ENCODE results near the gene RASGRP2.

RASGRP2 gene

GRCh38 chr11:64698427-64698826 is 45.5 kb downstream of the RASGRP2 start:
- in situ Hi-C loops (cut with MboI; ENCODE audit: low sequenced_read_pairs), result no loop called here

DNA sequence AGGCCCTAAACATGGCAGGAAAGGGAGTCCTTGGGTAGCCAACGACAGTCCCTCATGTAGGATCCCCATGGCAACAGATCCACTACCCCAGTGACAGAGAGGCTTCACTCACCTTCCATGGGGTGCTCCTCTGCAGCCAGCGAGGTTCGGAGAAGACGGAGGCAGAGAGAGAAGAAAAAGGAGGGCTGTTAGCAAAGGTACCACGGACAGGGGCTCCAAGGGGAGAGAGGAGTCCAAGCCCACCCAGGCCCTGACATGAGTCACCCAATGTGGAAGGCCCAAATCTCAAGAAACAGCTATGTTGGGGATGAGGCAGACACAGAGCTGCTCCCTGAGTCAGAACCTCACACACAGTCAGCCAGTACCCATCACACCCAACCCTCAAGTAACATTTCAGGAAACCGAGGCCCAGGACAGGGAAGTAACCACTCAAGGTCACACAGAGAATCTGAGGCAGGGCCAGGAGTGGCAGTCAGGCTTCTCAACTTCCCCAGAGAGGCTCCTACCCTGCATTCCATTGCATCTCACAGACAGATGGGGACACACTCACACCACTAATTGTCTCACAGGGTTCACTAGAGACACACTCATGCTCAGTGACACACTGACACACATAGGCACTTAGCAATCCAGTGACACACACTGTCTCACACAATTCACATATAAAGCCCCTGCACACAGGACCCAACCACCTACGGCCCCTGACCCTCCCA is 46.1 kb downstream of the RASGRP2 start:
- in situ Hi-C loops (cut with MboI; ENCODE audit: low sequenced_read_pairs), result no loop called here

DNA sequence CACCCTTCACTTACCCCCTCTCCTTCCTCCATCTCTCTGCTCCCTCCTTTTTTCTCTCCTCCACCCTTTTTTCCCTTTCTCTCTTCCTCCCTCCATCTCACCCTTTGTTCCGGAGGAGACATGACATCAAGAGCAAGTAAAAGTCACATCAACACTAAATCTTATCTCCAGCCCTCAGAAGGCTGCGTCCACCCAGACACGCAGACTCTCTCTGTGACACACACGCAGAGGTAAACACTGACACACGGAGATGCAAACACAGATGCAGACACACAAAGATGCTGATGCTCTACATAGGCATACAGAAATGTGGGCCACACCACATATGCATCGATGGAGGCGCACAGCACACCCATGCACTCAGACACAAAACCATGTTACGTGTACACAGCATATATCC is 47.9 kb downstream of the RASGRP2 start:
- in situ Hi-C loops (cut with MboI; ENCODE audit: low sequenced_read_pairs), result no loop called here

DNA sequence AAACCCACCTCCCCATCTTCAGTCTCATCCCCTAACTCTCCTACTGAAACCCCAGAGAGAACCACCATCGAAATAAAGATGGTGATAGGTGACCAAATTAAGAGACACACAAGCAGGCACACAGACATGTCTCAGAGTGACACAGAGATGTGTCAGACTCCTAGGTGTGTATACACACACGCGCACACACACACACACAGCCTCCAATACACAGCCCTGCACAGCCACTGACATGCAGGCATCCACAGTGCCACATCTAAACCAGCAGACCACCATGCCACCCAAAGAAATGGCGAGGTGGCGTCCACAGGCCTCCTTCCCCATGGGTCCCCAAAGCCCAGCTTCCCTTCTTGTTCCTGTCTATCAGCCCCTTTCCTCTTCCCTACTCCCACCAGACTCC is 48.4 kb downstream of the RASGRP2 start:
- in situ Hi-C loops (cut with MboI; ENCODE audit: low sequenced_read_pairs), result no loop called here

DNA sequence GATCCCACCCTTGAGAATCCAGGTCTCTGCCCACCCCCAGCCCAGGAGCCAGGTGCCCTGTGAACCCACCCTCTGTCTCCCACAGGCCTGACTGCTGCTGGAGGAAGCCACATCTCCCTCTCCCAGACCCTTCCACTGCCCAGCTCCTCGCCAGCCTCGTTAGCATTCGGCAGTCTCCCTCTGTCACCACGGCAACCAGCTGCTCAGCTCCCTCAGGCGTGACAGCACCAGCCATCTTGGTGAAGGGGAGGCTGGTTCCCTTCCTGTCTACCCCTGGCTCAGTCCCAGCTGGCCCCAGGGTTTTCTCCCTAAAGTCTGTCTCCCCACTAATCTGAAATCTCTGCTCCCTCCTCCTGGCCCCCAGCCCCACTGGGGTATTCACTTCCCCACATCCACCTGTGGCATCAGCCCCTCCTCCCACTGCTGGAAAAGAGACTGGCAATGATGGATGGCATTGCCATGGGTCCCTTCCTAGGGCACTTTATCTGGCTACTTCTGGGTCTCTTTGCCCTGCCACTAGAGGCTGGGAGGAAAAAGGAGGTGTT is 49.0 kb downstream of the RASGRP2 start:
- in situ Hi-C loops (cut with MboI; ENCODE audit: low sequenced_read_pairs), result no loop called here

- in situ Hi-C loops (cut with MboI; ENCODE audit: low sequenced_read_pairs), result no loop called here
These were observed 49.8 kb downstream of the RASGRP2 start for GRCh38 chr11:64694026-64694755.

GRCh38 chr11:64692764-64693331 is 51.1 kb downstream of the RASGRP2 start:
- in situ Hi-C loops (cut with MboI; ENCODE audit: low sequenced_read_pairs), result no loop called here

DNA sequence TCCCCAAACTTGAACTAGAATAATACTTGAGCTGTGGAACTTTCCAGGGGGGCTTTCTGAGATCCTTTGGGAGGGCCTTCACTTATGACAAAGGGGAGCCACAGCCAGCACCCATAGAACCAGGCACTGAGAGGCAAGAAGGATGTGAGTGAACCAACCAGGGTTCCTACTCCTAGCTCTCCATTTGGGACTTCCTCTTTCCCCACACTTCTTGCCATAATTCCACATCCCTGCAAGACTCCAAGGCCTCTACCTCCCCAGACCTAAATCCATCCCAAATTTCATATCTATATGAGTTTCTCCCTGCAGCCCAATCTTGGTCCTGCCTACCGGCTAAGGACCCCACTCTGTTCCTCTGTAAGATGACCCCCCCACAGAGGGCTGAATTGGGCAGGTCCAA is 52.4 kb downstream of the RASGRP2 start:
- in situ Hi-C loops (cut with MboI; ENCODE audit: low sequenced_read_pairs), result no loop called here

DNA sequence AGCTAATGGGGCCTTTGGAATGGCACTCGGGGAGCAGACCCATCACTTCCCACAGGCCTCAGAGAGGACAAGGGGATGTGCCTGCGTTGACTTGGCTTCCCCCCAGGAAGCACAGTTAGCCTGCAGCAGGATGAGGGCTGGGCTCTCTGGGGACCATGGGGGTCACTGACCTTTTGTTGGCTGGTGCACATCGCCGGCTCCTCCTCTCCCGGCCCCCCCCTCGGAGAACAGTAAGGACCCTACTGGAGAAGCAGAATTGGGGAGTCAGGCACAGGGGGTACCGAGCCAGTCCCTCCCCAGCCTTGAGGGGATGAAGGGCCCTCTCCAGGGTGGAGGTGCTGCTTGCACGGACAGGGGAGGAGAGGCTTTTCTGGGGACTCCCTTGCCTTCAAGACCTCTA is 53.7 kb downstream of the RASGRP2 start:
- in situ Hi-C loops (cut with MboI; ENCODE audit: low sequenced_read_pairs), result no loop called here

- in situ Hi-C loops (cut with MboI; ENCODE audit: low sequenced_read_pairs), result no loop called here
These were observed 55.4 kb downstream of the RASGRP2 start for GRCh38 chr11:64688534-64688982.

DNA sequence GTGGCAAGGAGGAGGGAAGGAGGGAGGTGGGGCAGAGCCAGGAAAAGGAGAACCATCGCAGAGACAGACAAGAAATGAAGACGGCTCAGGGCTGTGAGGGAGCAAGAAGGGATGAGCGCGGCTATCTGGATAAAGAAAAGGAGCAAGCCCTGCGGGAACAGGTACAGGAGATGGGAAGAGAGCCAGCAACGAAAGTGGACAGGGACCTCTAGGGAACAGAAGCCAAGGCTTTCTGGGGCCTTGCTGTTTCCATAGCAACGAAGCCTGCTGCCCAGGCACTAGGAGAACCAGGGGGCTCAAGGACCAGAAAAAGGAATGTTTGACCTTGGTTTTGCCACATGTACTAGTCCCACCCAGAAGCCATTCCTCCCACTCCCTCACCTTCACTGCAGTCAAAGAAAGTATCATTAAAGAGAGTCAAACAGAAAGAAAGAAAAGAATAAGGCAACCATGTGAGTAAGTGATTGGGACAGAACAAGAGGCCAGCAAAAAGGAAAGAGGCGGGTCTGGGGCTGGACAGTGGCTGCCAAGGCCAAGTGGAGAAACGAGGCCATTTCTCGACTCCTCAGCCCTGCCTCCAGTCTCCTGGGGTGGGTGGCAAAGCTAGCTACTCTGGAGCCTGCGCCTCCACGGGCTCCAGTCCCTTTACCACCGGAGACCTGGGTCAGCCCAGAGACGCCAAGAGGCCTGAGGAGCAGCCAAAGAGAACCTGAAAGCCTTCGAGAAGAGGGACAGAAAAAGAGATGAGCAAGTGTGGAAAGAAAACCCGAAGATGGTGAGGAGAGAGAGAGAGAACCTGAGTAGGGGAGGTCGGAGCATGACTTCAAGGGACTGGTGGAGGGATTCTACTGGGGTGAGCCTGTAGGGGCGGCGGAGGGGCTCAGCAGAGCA is 56.1 kb downstream of the RASGRP2 start:
- in situ Hi-C loops (cut with MboI; ENCODE audit: low sequenced_read_pairs), result no loop called here

DNA sequence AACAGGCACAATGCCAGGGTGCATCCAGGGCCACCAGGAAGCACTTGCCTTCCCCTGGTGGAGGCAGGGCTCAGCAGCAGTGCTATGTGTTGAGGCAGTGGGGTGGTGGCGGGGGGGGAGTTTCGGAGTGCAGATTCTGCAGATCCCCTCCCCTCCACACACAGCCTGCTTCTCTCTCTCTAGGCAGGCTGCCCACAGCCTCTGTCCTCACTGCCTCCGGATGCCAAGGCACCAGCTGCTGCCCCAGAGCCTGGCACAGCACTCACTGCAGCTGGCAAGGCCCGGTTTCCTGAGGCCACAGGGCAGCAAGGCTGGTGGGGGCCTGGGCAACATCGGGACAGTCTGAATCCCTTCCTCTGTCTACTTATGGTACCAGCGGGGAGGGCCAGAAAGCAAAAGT is 56.7 kb downstream of the RASGRP2 start:
- in situ Hi-C loops (cut with MboI; ENCODE audit: low sequenced_read_pairs), result no loop called here

- in situ Hi-C loops (cut with MboI; ENCODE audit: low sequenced_read_pairs), result no loop called here
These were observed 57.3 kb downstream of the RASGRP2 start for GRCh38 chr11:64686466-64687170.

DNA sequence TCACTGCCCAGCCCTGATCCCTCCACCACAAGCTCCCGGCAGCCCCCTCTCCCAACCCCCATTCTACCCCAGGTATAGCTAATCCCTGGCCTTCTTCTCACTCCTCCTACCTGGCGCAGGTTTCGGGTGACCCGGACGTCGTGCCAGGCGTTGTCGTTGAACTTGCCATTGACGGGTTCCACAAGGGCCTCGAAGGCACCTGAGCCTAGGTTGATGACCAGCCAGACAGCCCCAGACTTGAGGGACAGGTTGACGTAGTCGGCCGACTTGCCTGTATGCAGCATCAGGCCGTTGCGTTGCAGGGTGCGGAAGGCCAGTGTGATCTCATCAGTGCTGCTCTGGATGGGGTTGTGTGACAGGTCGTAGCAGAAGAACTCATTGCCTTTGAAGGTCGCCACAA is 58.4 kb downstream of the RASGRP2 start:
- in situ Hi-C loops (cut with MboI; ENCODE audit: low sequenced_read_pairs), result no loop called here

DNA sequence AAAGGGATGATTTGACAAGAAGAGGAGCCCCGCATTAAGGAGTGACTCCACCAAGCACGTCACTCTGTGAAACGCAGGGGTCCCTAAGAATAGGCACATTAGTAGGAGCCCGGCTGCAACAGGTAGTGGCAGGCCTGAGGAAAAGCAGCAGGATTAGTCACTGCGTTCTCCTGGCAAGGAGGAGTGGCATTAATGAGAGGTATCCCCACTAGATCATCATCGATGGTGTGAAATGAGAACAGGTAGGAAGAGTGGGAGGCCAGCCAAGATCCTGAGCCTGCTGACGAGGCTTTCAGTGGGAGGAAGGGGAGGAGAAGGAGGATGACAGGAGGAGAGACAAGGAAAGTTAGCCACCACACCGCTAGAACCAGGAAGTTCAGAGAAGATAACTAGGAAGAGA is 59.6 kb downstream of the RASGRP2 start:
- in situ Hi-C loops (cut with MboI; ENCODE audit: low sequenced_read_pairs), result no loop called here

- in situ Hi-C loops (cut with MboI; ENCODE audit: low sequenced_read_pairs), result no loop called here
These were observed 62.8 kb downstream of the RASGRP2 start for GRCh38 chr11:64681171-64681570.

- in situ Hi-C loops (cut with MboI; ENCODE audit: low sequenced_read_pairs), result no loop called here
These were observed 64.1 kb downstream of the RASGRP2 start for GRCh38 chr11:64679846-64680245.

DNA sequence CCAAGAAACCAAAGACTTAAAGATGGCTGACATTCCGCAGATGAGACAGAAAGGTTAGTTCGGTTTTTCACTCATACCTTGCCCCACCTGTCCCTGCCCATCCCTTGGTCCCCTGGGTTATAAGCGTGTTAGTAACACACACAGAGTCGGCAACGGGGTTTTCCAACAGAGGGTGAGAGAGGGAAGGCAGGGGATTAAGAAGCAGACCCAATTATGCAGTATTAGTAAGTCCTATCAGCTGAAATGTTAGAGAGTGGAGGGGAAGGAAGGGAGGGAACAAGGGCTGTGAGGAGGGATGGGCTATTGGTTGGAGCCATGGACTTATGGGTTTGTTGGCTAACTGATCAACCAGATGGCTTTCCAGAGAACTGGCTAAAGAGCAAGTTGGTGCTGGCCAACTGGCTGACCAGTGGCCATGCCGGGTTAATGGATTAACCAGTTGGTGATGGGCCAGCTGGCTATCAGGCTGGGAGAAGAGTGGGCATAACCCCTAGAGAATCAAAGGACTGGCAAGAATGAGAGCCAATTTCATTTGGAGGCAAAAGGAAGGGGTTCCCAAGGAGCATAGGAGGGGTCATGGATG is 66.4 kb downstream of the RASGRP2 start:
- in situ Hi-C loops (cut with MboI; ENCODE audit: low sequenced_read_pairs), result no loop called here
